SK-N-SH treated with all-trans-retinoic acid at 6 μM for 48 hours (cell line): ENCODE data around the gene MITF.

ENCODE experiments used
- ATAC-seq: fragments of 200-7000 bp; cut with Tn5 transposase; 3 replicates; pipeline ENCODE4 v1.9.1; 2020; ENCODE audit warnings: mild to moderate bottlenecking, moderate library complexity
- ARNTL ChIP-seq: fragments of 450-650 bp; formaldehyde crosslinking; IDR thresholded peaks from 2 replicates; pipeline ENCODE4 v1.5.0; 2020; ENCODE audit warnings: low read depth, mild to moderate bottlenecking, moderate library complexity, borderline replicate concordance
- BACH2 ChIP-seq: fragments of 250-450 bp; sonication (Bioruptor Pico); IDR thresholded peaks from 2 replicates; pipeline ENCODE4 v1.9.0; 2021; ENCODE audit warnings: mild to moderate bottlenecking, borderline replicate concordance
- ESRRG ChIP-seq: fragments of 250-450 bp; sonication (Bioruptor Pico); IDR thresholded peaks from 2 replicates; pipeline ENCODE4 v1.6.1; 2021; ENCODE audit warnings: mild to moderate bottlenecking
- GLIS3 ChIP-seq: fragments of 250-450 bp; sonication (Bioruptor Pico); IDR thresholded peaks from 2 replicates; pipeline ENCODE4 v1.5.0; 2020; ENCODE audit warnings: mild to moderate bottlenecking, moderate library complexity
- ISL1 ChIP-seq: fragments of 250-450 bp; sonication (Bioruptor Pico); IDR thresholded peaks from 2 replicates; pipeline ENCODE4 v2.1.2; 2022; ENCODE audit warnings: mild to moderate bottlenecking, moderate library complexity
- PPARA ChIP-seq: fragments of 250-450 bp; sonication (Bioruptor Pico); IDR thresholded peaks from 2 replicates; pipeline ENCODE4 v1.5.0; 2020; ENCODE audit warnings: mild to moderate bottlenecking, borderline replicate concordance
- RARB ChIP-seq: fragments of 250-450 bp; sonication (Bioruptor Pico); IDR thresholded peaks from 2 replicates; pipeline ENCODE4 v1.8.0; 2021; ENCODE audit warnings: mild to moderate bottlenecking, moderate library complexity
- TCF4 ChIP-seq: fragments of 250-450 bp; sonication (Bioruptor Pico); IDR thresholded peaks from 2 replicates; pipeline ENCODE4 v1.8.0; 2021; ENCODE audit warnings: mild to moderate bottlenecking, moderate library complexity, borderline replicate concordance
- ZC3H10 ChIP-seq: fragments of 250-450 bp; sonication (Bioruptor Pico); IDR thresholded peaks from 2 replicates; pipeline ENCODE4 v1.5.1; 2021; ENCODE audit warnings: mild to moderate bottlenecking, moderate library complexity
- ZFP3 ChIP-seq: fragments of 250-450 bp; sonication (Bioruptor Pico); IDR thresholded peaks from 2 replicates; pipeline ENCODE4 v1.5.0; 2020; ENCODE audit warnings: mild to moderate bottlenecking, moderate library complexity
- ZNF565 ChIP-seq: fragments of 450-650 bp; formaldehyde crosslinking; conservative IDR thresholded peaks from 2 replicates; pipeline ENCODE4 v1.5.0; 2020; ENCODE audit warnings: low read depth, mild to moderate bottlenecking, moderate library complexity
- ZNF70 ChIP-seq: fragments of 450-650 bp; formaldehyde crosslinking; IDR thresholded peaks from 2 replicates; pipeline ENCODE4 v1.5.0; 2020; ENCODE audit warnings: mild to moderate bottlenecking, moderate library complexity
- ZNF8 ChIP-seq: fragments of 450-650 bp; formaldehyde crosslinking; IDR thresholded peaks from 2 replicates; pipeline ENCODE4 v1.5.0; 2020; ENCODE audit warnings: mild to moderate bottlenecking, moderate library complexity
- TF ChIP-seq, protein P1 (sequence below): fragments of 250-450 bp; sonication (Bioruptor Pico); IDR thresholded peaks from 2 replicates; pipeline ENCODE4 v1.8.0; 2020; ENCODE audit warnings: mild to moderate bottlenecking, moderate library complexity, borderline replicate concordance
- TF ChIP-seq, protein P2 (sequence below): fragments of 250-450 bp; sonication (Bioruptor Pico); IDR thresholded peaks from 2 replicates; pipeline ENCODE4 v1.5.1; 2020; ENCODE audit warnings: low read depth, mild to moderate bottlenecking, moderate library complexity
- TF ChIP-seq, protein P3 (sequence below): fragments of 250-450 bp; sonication (Bioruptor Pico); IDR thresholded peaks from 2 replicates; pipeline ENCODE4 v1.5.0; 2020; ENCODE audit warnings: mild to moderate bottlenecking, moderate library complexity
- TF ChIP-seq, protein P4 (sequence below): fragments of 250-450 bp; sonication (Bioruptor Pico); IDR thresholded peaks from 2 replicates; pipeline ENCODE4 v1.5.1; 2021; ENCODE audit warnings: mild to moderate bottlenecking, moderate library complexity

The MITF gene

DNA sequence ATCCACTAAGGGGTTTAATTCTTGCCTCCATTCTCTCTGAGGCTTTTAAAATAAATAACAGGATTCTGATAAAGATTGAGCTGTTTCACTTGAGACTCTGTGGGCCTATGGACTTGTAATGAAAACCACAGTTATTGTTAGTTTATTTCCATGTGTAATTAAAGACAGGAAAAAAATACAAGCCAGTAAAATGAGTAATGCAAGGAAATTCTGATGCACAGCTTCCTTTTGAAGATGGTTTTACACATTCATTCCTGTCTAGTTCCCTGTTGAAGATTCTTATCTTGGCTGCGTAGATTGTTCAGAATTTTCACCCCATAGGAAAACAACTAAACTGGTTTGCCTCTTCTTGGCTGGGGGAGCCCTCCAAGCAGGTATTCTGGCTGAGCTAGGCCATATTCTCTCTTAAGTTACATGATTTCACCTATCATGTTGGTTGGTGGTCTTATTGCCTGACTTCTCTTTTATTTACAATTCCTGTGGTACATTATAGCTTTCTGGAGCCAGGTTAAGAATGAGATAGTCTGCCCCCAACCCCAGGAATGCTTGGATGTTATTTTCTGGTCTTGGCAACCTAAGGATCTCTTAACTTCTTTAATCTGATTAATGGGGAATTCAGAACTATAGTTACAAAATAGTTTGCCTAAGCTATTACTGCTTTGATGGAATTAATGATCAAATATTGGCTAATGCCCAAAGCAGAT, 67.6 kb downstream of the MITF start:
- TF ChIP-seq ZNF8 (CRISPR knock-in tag) (no peak), ISL1 (CRISPR knock-in tag) (peak; percentile 70)
- TF ChIP-seq, protein P1, sequence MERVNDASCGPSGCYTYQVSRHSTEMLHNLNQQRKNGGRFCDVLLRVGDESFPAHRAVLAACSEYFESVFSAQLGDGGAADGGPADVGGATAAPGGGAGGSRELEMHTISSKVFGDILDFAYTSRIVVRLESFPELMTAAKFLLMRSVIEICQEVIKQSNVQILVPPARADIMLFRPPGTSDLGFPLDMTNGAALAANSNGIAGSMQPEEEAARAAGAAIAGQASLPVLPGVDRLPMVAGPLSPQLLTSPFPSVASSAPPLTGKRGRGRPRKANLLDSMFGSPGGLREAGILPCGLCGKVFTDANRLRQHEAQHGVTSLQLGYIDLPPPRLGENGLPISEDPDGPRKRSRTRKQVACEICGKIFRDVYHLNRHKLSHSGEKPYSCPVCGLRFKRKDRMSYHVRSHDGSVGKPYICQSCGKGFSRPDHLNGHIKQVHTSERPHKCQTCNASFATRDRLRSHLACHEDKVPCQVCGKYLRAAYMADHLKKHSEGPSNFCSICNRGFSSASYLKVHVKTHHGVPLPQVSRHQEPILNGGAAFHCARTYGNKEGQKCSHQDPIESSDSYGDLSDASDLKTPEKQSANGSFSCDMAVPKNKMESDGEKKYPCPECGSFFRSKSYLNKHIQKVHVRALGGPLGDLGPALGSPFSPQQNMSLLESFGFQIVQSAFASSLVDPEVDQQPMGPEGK: peak; percentile 19; the same call in 1 of the 2 replicates
- peak; percentile 78 for ATAC-seq

DNA sequence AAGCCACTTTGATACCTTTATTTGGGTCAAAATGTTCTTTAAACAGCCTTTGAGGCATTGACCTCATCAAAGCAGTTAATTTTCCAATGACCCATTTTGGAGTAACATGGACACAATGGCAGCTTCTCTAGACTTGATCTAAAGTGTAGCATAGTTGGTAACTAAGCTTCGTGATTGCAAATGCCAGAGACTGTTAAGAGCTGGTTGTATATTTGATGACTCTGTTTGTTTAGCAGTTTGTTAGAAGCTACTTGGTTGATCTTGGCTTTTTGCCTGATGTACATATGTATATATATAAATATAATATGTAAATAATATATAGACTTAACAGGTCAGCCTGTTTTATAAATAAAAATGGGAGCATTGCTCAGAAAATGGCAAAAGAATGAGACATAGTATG, 68.4 kb downstream of the MITF start:
- TF ChIP-seq PPARA (no peak), ESRRG (CRISPR knock-in tag) (no peak), GLIS3 (CRISPR knock-in tag) (no peak), BACH2 (no peak), RARB (CRISPR knock-in tag) (no peak), TCF4 (CRISPR knock-in tag) (no peak), ZNF565 (CRISPR knock-in tag) (no peak), ZNF8 (CRISPR knock-in tag) (no peak), ARNTL (no peak), ZNF70 (no peak), ISL1 (CRISPR knock-in tag) (no peak), ZC3H10 (CRISPR knock-in tag) (no peak)
- TF ChIP-seq, protein P2, sequence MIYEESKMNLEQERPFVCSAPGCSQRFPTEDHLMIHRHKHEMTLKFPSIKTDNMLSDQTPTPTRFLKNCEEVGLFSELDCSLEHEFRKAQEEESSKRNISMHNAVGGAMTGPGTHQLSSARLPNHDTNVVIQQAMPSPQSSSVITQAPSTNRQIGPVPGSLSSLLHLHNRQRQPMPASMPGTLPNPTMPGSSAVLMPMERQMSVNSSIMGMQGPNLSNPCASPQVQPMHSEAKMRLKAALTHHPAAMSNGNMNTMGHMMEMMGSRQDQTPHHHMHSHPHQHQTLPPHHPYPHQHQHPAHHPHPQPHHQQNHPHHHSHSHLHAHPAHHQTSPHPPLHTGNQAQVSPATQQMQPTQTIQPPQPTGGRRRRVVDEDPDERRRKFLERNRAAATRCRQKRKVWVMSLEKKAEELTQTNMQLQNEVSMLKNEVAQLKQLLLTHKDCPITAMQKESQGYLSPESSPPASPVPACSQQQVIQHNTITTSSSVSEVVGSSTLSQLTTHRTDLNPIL (CRISPR knock-in tag): no peak
- TF ChIP-seq, protein P1: no peak
- TF ChIP-seq, protein P3, sequence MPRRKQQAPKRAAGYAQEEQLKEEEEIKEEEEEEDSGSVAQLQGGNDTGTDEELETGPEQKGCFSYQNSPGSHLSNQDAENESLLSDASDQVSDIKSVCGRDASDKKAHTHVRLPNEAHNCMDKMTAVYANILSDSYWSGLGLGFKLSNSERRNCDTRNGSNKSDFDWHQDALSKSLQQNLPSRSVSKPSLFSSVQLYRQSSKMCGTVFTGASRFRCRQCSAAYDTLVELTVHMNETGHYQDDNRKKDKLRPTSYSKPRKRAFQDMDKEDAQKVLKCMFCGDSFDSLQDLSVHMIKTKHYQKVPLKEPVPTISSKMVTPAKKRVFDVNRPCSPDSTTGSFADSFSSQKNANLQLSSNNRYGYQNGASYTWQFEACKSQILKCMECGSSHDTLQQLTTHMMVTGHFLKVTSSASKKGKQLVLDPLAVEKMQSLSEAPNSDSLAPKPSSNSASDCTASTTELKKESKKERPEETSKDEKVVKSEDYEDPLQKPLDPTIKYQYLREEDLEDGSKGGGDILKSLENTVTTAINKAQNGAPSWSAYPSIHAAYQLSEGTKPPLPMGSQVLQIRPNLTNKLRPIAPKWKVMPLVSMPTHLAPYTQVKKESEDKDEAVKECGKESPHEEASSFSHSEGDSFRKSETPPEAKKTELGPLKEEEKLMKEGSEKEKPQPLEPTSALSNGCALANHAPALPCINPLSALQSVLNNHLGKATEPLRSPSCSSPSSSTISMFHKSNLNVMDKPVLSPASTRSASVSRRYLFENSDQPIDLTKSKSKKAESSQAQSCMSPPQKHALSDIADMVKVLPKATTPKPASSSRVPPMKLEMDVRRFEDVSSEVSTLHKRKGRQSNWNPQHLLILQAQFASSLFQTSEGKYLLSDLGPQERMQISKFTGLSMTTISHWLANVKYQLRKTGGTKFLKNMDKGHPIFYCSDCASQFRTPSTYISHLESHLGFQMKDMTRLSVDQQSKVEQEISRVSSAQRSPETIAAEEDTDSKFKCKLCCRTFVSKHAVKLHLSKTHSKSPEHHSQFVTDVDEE (CRISPR knock-in tag): no peak
- TF ChIP-seq, protein P4, sequence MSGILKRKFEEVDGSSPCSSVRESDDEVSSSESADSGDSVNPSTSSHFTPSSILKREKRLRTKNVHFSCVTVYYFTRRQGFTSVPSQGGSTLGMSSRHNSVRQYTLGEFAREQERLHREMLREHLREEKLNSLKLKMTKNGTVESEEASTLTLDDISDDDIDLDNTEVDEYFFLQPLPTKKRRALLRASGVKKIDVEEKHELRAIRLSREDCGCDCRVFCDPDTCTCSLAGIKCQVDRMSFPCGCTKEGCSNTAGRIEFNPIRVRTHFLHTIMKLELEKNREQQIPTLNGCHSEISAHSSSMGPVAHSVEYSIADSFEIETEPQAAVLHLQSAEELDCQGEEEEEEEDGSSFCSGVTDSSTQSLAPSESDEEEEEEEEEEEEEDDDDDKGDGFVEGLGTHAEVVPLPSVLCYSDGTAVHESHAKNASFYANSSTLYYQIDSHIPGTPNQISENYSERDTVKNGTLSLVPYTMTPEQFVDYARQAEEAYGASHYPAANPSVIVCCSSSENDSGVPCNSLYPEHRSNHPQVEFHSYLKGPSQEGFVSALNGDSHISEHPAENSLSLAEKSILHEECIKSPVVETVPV (CRISPR knock-in tag): no peak
- ATAC-seq: no peak

DNA sequence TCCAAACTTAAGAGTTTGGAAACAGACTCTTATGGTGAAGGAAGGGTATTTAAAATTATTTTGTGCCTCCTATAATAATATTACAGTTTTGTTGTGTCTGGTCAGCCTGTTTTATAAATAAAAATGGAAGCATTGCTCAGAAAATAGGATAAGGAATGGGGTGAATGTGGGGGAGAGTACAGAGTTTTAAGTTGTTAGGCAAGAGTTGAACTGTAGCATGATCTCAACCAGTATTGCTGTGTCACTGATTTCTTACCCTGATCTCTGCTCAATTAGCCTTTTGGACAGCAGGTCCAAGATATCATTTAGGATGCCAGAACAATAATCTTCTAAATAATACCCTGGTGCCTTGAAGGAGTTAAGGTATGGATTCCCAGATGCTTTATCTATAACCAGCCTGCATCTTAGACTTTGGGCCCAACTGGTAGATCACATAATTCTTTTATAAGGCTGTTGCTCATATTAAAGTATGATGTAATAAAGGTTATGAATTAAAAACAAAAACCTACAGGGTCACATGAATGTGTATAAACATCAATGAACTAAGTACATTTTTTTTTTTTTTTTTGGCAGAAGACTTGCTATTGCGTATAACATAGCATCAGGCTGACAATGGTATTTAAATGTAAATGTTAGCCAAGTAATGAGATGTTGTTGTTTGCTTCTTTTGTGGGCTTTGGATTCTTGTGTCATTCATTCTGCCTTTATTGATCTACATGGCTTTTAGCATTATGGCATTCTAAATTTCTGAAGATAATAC, 70.0 kb downstream of the MITF start:
- no peak for ATAC-seq
- no peak for TF ChIP-seq ZFP3 (CRISPR knock-in tag)
- TF ChIP-seq, all 23 proteins: peak for 0
